Uterus (tissue), 2 donors: ENCODE data around the gene IFI27.

Source experiments
- CTCF ChIP-seq, 4 experiments: fragments of 200-600 bp in 2 of 4; fragments of 450-650 bp in 2 of 4; sonication (generic) in 2 of 4; IDR thresholded peaks; one replicate each; pipeline ENCODE4 v1.5.1; 2016 to 2019; ENCODE audit warnings: antibody characterized with exemption in 4 of 4, mild to moderate bottlenecking in 2 of 4, moderate library complexity in 1 of 4
- POLR2A ChIP-seq, 2 donors: fragments of 450-650 bp; IDR thresholded peaks; one replicate each; pipeline ENCODE4 v1.6.1; 2016; ENCODE audit warnings: antibody characterized with exemption in 2 of 2, mild to moderate bottlenecking in 1 of 2, moderate library complexity in 1 of 2

GRCh38 chr14:94121485-94121884 lies 10.9 kb downstream of the IFI27 start:
- no peak for TF ChIP-seq CTCF (IDR thresholded peaks at IDR 0.05)
- TF ChIP-seq POLR2A (IDR thresholded peaks at IDR 0.05), result no peak
